Right ventricle myocardium superior (tissue), 1 donor: ENCODE data around the gene SPG7. TPM values are rescaled to one million over a fixed set of nuclear protein-coding genes. Genes with fewer than 3 reads are reported as not detected.

Experiments
- ATAC-seq: fragments of 200-7000 bp; cut with Tn5 transposase; one replicate; pipeline ENCODE4 v1.9.1; 2020; ENCODE audit warnings: mild to moderate bottlenecking; ENCODE audit not compliant: poor library complexity
- DNase-seq: peaks from one replicate; pipeline ENCODE4 v3.0.0-alpha.2; 2020
- intact Hi-C: fragments of 100-400 bp; cut with DNase I; formaldehyde crosslinking; loops from one replicate; pipeline ENCODE4 v1.11.2; 2022
- total RNA-seq: library from RNA; stranded (reverse); fragmentation: NEBNext Ultra II Directional; extraction: Animal tissue kit (Norgen Biotek cat#: 25700); gene quantifications from one replicate; pipeline ENCODE4 v1.2.1, GENCODE V29; 2021
- donor health status: DM: no; HTN: yes; CAD: no; lungs with severe emphysema.

The SPG7 gene
- total RNA-seq, 1 donor from 2014 or later = 108 TPM

DNA sequence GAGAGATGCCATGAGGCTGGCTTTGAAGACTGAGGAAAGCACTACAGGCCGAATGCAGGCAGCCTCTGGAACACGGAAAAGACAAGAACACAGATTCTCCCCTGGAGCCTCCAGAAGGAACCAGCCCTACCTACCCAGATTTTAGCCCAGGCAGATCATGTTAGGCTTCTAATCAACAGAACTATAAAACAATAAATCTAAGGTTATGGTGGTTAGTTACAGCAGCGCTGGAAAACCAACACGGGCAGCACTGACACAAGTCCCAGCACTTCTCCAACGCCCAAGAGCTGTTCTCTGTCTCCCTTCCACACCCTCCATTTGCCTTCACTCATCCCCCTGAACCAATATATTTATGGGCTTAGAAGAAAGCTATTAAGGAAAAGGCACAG, 25.4 kb upstream of the SPG7 start:
- intact Hi-C loops = no loop called here

DNA sequence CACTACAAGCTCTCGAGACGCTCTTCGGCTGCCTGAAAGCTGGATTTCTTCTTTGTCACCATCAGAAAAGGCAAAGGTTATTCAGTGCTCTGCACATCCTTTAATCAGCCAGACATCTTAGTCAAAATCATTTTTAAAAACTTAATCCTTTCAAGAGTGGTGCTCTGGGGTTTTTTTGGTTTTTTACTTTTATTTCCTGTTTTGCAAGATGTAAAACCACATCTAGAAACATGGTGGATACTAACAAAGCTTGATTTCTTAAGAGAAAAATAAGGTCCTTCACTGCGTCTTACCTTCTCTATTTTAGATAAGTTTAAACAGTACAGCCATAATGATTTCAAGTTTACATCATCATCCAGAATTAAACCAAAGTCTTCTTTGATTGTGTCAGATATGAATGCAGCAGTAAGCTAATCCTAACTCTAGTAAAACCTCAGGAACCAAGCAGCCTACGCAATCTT, 24.1 kb upstream of the SPG7 start:
- ATAC-seq (no peak), DNase-seq (no peak)
- intact Hi-C loops = no loop called here

More for the DNA sequence above, 25.4 kb upstream of the SPG7 start:
- ATAC-seq (no peak), DNase-seq (no peak)

DNA sequence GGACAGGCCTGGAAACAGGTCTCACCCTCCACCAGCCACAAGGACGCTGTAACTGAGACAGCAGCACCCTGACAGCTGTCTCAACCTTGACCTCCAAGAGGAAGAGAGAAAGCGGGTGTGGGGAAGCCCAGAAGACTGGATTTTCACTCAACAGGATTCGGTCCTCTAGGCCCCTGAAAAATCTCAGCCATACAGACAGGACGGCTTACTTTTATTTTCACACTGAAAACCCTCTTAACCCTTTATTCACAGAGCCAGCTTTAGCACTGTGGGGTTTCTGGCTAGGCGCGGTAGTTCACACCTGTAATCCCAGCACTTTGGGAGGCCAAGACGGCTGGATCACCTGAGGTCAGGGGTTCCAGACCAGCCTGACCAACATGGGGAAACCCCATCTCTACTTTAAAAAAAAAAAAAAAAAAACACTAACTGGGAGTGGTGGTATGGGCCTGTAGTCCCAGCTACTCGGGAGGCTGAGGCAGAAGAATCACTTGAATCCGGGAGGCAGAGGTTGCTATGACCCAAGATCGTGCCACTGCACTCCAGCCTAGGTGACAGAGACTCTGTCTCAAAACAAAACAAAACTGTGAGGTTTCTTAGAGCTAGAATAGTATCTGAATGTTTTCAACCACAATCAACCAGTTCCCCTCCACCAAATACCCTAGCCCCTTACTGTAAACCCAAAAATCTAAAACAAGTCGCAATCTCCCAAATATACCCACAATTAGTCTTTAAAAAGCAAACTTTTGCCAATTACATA, 23.1 kb upstream of the SPG7 start:
- ATAC-seq = no peak
- intact Hi-C loops = no loop called here
- DNase-seq = peak; percentile 11

DNA sequence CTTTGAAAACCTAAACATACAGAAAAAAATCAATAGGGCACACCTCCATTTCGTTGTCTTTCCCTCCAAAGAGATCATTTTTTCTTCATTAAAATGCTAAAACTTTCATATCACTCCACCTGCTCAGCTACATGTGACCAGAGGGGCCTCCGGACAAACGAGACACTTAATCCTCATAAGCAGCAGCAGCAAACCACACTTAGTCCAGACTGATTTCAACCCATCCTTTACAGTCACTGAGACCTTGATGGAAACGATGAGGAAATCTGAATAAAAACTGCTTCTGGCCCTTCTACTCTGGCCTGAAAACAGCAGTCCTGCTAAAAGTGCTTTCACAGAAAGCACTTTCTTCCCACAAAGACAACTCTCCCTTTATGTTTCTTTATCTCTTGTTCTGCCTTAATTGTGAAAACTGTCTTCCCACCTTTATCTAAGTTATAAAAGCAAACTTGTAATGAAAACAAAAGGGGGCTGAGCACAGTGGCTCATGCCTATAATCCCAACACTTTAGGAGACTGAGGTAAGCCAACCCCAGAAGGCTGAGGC, 22.4 kb upstream of the SPG7 start:
- DNase-seq (no peak), ATAC-seq (no peak)
- intact Hi-C loops = no loop called here

DNA sequence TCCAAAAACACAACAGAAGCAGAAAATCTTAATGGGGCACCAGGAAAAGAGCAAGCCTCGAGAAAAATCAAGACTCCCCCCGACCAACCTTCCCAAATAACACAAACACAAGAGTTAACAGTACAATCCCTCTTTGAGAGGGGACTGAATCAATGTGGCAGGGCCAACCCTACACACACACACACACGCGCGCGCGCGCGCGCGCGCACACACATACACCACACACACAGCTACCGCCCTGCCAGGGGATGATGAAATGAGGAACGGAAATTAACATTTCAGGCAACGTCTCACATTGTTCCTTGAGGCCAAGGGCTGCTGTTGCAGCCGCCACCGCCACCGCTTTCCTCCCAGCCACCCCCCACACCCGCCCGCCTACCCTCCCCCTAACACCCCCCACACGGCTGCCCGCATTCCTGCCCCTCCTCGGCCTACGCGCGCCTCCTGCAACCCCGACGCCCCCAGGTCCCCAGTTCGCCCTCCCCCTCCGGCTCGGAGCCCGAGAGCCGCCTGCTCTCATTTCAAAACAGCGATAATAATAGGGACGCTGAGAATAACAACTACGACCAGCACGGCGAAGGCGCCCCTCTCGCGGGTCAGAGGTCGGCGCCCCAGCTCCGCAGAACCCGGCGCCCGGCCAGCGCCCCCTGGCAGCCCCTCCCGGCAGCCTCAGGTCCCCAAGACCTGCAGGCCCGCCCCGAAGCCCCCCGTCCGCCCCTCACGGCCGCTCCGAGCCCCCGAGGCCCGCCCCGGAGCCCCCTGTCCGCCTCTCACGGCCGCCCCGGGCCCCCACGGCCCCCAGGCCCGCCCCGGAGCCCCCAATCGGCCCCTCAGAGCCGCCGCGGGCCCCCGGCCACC, 18.9 kb upstream of the SPG7 start:
- ATAC-seq = peak; percentile 42
- intact Hi-C loops = no loop called here
- peak; percentile 89 for DNase-seq

DNA sequence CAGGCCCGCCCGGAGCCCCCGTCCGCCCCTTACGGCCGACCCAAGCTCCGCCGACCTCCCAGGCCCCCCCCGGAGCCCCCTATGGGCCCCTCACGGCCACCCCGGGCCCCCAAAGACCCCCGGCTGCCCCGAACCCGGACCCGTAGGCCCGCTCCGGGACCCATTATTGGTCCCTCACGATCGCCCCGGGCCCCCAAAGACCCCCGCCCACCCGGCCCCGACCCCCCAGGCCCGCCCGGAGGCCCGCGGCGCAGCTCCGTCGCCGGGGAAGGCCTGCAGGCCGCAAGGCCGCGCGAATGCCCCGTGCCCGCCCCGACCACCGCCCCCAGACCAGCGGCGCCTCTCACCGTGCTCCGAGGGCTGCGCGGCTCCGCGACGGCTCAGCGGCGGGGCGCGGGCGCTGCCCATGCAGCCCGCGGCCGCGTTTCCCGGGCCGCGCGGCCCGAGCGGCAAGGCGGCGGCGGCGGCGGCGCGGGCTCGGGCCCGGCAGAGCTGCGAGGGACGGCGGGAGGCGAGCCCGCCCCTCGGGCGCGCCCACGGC, 18.2 kb upstream of the SPG7 start:
- no peak for ATAC-seq

DNA sequence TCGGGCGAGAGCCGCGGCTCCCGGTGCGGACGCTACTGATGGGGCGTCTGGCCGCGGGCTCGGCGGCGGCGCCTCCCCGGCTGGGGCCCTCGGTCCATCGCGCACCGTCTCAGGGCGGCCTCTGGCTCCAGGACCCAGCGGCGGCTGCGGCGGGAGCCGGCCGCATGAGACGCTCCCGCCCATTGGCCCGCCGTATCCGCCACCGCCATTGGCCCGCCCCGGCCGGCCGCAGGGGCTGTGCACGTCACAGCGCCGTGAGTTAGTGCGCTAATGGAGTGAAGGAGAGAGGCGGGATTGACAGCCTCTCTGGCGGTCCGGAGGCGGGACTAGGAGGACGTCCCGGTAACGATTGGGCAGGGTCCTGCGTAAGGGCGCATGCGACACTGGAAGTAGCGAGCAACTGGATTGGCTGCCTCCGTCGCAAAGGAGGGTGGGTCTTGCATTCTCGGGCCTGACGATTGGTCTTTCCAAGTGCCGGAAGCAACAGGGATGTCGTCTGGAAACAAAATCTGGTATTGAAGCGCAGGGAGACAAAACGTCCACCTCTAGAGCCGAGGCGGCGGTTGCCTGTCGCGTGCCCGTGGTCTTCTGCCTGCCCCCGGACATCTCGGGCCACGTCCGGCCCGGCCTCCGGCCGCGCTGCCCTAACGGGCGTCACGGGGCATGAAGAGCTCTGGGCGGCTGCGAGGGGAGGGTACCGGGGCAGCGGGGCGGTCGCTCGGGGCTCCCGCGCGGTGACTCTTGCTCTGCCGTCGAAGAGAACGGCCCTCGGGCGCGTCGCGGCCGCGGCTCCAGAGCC, 17.6 kb upstream of the SPG7 start, which contains the start of gene ANKRD11:
Gene ANKRD11, minus strand, starts transcription at position 123 of the 799 bp plus-strand sequence. CDS start 173,542 bp downstream, outside the sequence.
- intact Hi-C loops = loop anchor here (5.0 kb wide), 1 partner anchor 153 kb away; no protein-coding TSS in a partner anchor
- DNase-seq = peak; percentile 99
- ATAC-seq = peak; percentile 97

More for the DNA sequence above, 18.2 kb upstream of the SPG7 start:
- intact Hi-C loops = loop anchor here (5.0 kb wide), 1 partner anchor 153 kb away; no protein-coding TSS in a partner anchor
- DNase-seq = no peak

DNA sequence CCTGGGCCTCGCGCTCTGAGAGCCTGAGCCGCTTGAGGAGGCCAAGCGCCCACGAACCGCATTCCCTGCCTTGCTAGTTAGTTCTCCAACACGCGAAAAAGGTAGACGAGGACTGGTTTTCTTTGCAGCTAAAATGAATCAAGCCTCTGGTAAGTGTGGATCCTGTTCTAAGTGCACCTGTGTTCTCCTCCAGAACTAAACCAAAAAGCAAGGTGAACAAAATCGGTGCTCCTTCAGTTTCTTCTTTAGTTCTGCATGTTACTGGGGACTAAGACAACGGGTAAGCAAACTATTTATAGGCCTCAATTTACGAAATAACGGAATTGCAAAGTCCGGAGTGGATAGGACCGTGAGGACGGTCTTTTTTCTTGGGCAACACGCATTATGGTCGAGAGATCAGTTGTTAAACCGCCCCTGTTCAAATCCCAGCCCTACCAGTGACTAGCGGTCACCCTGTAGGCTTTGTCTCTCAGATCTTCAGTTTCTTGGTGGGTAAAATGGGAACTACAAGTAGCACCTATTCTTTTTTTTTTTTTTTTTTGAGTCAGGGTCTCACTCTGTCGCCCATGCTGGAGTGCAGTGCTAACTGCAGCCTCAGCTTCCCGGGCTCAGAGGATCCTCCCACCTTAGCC, 16.8 kb upstream of the SPG7 start:
- DNase-seq (no peak), ATAC-seq (no peak)
- intact Hi-C loops = loop anchor here (5.0 kb wide), 1 partner anchor 154 kb away; no protein-coding TSS in a partner anchor

DNA sequence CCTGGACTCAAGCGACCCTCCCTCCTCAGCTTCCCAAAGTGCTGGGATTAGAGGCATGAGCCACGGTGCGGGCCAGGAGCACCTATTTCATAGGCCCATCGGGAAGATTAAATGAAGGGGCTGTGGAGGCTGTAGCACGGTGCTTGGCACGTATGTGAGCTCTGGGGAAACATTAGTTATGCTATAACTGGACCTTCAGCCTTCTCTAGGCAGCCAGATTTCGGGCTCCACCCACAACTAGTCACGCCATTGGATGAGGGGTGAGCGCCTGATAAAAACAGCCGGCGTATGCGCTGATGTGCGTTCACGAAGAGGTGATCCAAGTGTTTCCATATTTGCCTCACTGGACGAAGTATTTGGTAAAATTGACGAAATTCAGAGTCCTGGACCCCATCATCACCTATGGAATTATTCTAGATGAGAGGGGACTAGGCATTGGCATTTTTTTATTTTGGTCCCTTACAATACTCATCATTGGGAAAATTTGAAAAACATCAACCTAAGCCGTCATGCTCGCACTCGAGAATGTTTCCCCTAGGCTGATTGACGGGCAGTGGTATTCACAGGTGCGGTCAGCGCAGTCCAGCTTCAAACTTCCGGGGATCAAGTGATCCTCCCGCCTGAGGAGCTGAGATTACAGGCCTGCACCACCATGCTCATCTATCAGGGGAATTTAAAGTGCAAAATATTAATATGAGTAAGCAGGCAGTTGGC, 16.1 kb upstream of the SPG7 start:
- intact Hi-C loops = loop anchor here (5.0 kb wide), 1 partner anchor 155 kb away; no protein-coding TSS in a partner anchor
- DNase-seq = no peak
- no peak for ATAC-seq

DNA sequence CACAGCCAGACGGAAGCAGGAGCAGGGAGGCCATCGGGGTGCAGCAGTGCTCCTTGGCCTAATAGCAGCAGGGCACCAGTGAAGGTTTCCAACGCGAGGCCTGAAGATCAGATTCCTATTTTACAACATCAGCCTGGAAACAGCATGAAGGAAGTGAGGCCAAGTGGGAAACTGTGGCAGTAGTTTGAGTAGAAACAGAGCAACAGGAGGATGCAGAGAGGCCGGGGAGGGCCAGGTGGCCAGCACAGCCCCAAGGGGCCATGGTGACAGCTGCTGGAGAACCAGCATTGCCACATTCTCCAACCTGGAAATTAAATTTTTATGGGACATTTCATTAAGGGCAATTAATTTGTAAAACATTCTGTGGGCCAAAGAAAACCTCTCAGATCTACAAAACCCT, 14.4 kb upstream of the SPG7 start:
- ATAC-seq = no peak
- intact Hi-C loops = loop anchor here (5.0 kb wide), 1 partner anchor 156 kb away; no protein-coding TSS in a partner anchor
- no peak for DNase-seq

DNA sequence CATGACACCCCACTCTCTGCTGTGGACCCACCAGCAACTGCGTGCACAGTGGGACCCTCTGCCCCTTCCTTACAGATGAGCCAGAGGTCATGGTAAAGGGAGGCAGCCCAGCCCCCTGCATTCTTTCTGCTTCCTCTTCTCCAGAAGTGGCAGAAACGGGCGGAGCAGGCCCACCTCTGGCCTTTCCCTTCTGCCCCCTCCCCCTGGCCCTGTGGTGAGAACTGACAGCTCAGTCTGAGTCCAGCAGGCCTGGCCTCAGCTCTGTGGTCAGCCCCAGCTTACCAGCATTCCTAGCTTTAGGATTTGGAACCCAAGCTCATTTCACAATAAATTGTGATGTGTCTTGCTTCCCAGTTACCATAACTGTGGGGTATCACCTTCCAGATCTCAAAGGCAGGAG, 13.1 kb upstream of the SPG7 start:
- DNase-seq (no peak), ATAC-seq (no peak)
- intact Hi-C loops = no loop called here

DNA sequence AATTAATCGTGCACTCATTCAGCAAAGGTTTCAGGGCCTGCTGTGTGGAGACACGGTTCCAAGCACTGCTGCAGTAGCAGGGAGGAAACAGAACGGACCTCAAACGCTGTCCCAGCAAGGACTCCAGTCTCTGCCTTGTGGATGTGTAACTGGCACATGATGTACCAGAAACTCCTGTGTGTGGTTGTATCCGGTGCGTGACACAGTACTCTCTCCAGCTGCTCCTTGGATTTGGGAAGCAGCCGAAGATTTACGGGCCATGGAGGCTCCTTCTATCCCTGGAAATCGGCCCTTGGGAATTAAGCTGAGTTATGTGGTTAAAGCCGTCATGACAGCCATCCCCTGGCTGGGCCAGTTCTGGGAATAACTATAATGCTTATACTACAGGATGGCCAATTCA, 9.4 kb upstream of the SPG7 start:
- intact Hi-C loops = no loop called here
- DNase-seq (peak; percentile 38), ATAC-seq (peak; percentile 27)

DNA sequence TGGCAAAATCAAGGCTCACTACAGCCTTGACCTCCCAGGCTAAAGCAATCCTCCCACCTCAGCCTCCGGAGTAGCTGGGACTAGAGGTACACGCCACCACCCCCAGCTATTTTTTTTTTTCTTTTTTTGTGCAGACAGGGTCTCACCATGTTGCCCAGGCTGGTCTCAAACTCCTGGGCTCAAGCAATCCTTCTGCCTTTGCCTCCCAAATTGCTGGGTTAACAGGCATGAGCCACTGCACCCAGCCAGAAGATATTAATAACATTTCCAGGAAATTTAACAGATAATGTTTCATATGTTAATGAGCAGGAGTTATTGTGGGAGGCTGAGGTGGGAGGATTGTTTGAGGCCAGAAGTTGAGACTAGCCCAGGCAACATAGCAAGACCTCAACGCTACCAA, 8.4 kb upstream of the SPG7 start:
- DNase-seq = no peak
- ATAC-seq = no peak
- intact Hi-C loops = no loop called here

DNA sequence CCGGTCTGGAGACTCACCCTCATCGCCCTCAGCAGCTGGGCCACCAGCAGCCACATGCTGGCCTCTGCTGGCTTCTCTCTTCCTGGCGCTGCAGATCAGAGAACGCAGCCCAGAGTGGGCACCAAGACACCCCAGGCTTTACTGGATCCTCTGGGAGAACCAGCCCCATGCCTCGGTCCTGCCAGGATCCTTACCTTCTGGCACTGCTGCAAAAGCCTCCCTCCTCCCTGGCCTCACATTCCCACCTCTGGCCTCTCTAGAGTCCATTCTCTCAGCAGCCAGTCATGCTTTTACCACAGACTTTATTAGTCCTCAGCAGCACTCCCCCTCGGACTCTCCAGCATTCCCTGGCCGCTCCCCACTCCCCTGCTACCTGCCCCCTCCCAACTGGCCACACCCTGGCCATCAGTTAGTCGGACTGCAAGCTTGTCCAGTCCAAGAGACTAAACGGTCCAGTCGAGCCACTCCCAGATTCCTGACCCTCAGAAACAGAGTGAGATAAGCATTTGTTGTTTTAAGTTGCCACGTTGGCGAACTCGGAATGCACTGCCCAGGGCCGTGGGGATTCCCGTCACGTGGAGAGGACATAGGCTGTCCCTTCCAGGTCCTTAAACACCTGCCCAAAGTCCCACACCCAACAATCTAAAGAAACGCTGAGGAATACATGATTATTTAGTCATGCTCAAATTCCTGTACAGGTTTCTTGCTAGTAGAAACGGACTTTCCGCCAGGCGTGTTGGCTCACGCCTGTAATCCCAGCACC, 5.9 kb upstream of the SPG7 start:
- ATAC-seq (no peak), DNase-seq (no peak)
- intact Hi-C loops = no loop called here

DNA sequence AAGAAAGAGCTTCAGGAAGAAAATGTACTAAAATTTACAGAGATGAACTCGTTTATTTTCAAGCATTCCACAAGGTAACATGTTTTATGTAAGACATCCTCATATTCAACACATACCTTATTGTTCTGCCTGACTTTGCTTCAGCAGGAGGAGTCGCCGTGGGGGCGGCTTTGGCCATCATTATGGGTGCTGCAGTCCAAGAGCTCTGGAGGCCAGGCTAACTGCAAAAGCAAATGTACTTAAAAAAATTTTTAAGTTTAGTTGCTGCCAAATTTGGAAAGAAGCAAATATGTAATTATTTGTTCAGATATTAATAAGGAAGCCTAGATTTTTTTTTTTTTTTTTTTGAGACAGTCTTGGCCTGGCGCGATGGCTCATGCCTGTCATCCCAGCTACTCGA, 4.1 kb upstream of the SPG7 start:
- ATAC-seq (no peak), DNase-seq (no peak)
- intact Hi-C loops = no loop called here
